Occipital lobe (tissue), 2 donors: Measurements from ENCODE around the gene GPR68. TPM values are rescaled to one million over a fixed set of nuclear protein-coding genes. Genes with fewer than 3 reads are reported as not detected.
"Not testable (repeated sequence)": the region's sequence is repeated elsewhere in the genome, so short reads cannot be mapped to it uniquely, and the experiment has no call there.

Source experiments
- DNase-seq: peaks from one replicate; lab custom pipeline; 2025; lab: John Stamatoyannopoulos, UW
- total RNA-seq: library from RNA; depleted of rRNA; stranded (reverse); fragments of >200 nt; gene quantifications from one replicate; pipeline ENCODE4 v1.2.3, GENCODE V29; 2014

The GPR68 gene
- total RNA-seq, 1 donor from 2014 or later = 5.9 TPM

GRCh38 chr14:91252871-91253794 is 8.6 kb upstream of the GPR68 start:
- DNase-seq = no peak

DNA sequence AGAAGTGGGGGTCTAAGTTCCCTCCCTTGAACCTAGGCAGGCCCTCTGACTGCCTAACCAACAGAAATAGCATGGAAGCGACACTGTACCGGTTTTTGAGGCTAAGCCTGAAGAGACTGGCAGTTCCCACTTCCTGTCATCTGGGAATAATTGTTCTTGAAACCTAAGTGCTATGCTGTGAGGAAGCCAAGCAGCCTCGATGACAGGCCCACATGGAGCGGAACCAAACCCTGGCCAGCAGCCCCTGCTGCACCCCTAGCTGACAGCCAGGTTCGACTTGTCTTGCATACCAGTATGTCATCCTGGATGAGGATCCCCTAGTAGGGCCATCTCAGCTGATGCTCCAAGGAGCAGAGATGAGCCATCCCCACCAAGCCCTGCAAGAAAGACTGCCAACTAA is 6.4 kb upstream of the GPR68 start:
- no peak for DNase-seq

DNA sequence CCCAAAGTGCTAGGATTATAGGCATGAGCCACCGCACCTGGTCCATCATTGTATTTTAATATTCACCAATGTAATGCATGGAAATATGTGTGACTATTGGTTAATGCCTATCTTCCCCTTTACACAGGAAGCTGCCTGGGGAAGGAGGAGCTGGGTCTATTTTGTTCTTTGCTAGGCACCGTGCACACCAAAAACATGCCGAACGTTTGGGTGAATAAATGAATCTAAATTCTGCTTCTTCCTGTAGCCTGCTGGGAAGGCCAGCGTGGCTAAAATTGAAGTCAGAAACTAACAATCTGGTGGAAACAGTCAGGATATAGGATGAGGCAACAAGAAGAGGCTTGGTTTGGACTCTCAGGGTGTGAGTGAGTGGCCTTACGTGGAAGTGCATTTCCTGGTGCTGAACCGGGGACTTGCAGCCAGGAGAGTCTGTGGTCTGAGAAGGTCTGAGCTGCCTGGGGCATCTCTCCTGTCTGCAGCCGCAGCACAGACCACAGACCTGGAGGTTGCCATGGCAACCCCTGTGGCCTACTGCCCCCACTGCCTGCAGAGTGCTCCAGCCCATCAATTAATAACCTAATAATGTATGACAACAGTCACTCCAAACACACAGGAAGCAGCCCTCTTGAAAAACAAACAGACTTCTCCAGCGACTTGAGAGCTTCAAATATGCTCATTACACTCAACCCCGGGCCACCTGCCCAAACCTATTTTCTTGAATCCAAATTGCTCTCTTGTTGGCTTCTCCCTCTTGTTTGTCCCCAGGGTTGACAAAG is 5.5 kb upstream of the GPR68 start:
- DNase-seq = no peak

DNA sequence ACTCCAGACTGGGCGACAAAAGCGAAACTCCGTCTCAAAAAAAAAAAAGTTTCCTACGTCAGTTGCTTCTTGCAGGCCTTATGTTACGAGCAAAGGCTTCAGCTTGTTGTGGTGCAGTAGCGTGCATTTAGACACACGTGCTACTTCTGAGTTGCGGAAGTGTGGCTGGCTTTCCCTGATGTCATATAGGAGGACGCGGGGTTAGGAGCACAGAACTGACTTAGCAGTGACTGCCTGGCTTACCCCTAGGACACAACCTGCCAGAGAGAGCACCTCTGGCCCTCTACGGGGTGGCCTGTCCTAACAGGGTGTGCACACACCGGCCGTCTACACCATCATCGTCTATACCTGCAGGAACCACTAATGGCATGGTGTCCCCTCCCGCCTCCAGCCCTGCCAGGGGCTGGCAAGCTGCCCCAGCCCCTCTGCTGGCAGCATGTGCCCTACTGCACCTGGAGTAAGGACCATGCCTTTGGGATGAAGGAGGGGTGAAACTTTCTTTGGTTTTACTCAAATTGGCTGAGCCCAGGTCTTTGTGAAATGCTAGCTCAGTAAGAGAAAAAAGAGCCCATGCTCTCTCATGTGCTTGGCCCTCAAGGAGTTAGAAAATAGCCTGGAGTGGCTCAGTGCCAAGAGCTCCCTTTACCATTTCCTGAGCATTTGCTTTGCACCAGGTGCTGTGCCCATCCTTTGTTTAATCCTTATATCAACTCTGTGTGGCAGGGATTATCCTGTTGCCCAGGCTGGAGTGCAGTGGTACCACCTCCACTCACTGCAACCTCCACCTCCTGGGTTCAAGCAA is 1.7 kb upstream of the GPR68 start:
- no peak for DNase-seq

DNA sequence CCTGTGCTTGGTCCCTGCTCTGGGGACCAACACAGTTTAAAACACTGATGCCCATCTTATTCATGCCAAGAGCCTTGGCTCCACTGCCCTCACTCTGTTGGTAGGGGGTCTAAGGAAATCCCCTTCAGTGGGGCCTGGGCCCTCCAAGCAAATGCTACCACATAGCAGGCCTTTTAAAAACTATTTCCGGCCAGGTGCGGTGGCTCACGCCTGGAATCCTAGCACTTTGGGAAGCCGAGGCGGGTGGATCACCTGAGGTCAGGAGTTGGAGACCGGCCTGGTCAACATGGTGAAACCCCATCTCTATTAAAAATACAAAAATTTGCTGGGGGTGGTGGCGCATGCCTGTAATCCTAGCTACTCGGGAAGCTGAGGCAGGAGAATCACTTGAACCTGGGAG is 1.1 kb upstream of the GPR68 start:
- DNase-seq = not testable (repeated sequence)

DNA sequence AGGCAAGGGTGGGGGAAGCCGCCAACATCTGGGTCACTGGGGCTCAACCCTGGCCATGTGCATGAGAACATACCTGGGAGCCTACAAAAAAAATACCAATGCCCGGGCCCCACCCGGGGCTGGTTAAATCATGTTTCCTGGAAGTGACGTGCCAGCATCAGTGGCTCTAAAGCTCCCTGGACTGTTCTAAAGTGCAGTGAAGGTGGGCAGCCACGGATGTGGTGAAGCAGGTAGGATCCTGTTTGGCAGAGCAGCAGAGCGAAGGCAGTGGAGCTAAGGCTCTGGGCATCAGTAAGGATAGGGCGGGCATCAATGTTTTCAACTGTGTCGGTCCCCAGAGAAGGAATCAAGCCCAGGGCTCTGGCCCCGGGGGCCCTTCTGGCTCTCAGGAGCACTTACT is 525 bp upstream of the GPR68 start:
- no peak for DNase-seq

DNA sequence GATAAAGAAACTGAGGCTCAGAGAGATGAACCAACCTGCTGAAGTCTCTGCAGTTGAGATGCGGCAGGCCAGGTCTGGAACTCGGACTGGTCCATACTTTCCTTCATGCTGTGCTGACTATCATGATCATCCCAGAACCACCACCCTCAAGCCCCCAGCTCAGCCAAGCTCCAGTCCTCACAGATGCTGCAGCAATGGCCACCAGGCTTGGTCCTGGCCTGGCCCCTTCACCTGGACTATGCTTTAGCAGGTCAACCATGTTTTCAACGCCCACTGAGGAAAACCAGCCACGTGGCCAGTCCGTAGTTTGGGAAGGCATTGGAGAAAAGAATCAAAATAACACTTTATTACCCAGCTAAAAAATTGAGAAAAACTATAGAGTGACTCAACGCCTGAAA is 1.4 kb downstream of the GPR68 start:
- DNase-seq = no peak

DNA sequence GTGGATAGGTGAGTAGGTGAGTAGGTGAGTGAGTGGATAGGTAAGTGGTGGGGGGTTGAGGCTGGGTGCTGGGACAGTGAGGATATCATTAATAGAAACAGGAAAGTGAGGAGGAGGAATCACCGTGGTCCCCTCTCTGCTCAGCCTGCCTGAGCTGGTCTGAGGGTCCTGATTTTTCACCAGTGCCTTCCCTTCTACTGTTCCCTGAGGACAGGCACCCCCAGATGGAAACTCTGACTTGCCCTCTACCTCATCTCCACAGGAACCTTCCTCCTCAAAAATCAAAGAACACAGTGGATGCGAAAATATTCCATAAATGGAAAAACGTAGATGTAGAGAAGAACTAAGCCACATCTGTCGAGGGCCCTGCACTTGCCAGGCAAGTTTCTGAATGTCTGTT is 1.9 kb downstream of the GPR68 start:
- DNase-seq = no peak

- DNase-seq = no peak
Observed at GRCh38 chr14:91241863-91242262, 2.6 kb downstream of the GPR68 start.

GRCh38 chr14:91238661-91239060 is 5.8 kb downstream of the GPR68 start:
- no peak for DNase-seq

GRCh38 chr14:91238085-91238484 is 6.4 kb downstream of the GPR68 start:
- no peak for DNase-seq

- no peak for DNase-seq
Observed at GRCh38 chr14:91237219-91237618, 7.3 kb downstream of the GPR68 start.

DNA sequence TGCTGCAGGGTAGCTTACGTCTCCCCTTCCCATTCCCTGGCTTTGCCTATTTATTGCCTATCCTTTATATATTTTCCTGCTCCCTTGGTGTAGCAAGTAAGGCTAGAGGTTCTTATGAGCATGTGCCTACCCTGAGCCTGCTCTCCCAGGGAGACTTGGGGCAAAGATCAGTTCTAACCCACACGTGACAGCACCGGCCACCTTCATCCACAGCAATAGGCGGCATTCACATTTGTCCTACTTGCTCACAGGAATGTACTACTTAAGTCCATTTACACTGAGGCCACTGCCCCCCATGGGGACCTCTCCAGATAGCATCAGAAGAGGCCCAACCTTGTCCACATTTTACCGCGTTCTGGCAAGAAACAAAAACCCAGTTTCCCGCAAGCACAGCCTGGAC is 8.7 kb downstream of the GPR68 start:
- no peak for DNase-seq

- DNase-seq = no peak
Observed at GRCh38 chr14:91234791-91235114, 9.8 kb downstream of the GPR68 start.

DNA sequence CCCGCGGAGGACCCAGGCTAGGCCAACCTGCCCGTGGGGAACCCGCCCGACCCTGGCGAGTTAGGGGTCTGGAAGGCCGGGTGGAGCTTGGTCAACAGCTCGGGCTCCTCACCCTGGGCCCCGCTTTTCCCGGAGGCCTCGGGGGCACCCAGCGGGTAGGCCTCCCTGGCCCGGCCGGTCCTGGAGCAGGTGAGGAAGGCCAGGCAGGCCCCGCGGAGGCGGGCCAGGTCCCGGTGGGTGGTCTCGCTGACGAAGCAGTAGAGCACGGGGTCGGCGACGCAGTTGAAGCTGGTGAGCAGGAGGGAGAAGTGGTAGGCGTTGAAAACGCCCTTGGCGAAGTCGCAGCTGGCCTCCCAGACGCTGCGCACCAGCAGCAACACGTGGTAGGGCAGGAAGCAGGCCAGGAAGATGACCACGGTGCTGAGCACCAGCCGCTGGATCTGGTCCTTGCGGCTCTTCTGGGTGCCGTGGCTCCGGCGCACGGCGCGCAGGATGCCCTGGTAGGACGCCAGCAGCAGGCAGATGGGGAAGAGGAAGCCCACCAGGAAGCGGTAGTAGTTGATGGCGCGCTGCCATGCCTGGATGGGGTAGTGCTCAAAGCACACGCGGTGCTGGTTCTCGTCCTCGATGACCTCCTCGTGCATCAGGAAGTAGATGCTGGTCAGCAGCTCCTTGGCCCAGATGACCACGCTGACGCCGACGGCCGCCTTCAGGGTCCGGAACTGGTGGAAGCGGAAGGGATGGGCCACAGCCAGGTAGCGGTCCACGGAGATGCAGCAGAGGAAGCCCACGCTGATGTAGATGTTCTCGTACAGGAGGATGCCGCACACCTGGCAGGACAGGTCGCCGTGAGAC is 10.3 kb downstream of the GPR68 start:
- no peak for DNase-seq

DNA sequence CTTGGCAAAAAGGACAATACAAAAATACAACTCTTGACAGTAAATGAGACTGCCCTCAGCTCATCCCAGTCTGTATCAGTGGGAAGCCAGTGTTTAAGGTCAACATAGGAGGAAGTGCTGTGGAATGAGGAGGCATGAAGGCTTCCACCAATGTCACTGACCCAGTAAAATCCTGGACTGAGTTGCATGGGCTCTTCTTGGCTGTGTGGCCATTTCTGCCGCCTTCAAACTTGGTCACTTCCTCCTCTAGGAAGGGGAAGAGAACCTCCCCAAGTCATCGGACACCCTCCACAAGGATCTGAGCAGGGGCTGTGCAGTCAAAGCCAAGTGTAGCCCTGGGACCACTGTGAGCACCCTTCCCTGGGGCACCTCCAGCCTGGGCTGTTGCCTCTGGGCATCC is 11.9 kb downstream of the GPR68 start:
- no peak for DNase-seq

GRCh38 chr14:91232052-91232451 is 12.5 kb downstream of the GPR68 start:
- DNase-seq = no peak

- no peak for DNase-seq
Observed at GRCh38 chr14:91231446-91231845, 13.1 kb downstream of the GPR68 start.

- no peak for DNase-seq
Observed at GRCh38 chr14:91230397-91231035, 14.0 kb downstream of the GPR68 start.

DNA sequence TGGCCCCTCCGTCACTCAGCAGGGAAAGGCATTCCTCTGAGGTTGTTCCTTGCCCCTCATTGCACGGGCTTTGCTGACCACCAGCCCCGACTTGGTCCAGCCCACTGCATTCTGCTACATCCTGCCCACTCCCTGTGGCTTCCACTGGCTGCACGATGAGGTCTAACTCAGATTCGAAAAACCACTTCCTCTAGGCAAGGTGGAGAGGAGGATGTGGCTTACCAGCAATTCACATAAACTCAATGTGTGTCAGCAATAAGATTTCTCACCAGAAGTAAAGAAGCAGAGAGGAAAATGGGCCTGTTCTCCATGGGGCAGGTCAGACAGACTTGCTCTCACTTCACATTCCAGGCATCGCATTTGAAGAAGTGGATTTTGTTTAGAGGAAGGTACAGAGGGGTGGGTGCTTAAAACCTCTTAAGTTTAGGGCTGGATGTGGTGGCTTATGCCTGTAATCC is 14.7 kb downstream of the GPR68 start:
- DNase-seq = no peak

- no peak for DNase-seq
Observed at GRCh38 chr14:91229005-91229382, 15.5 kb downstream of the GPR68 start.
